IMR-90 (cell line): ENCODE measurements around the gene SPNS1. TPM values are rescaled to one million over a fixed set of nuclear protein-coding genes. Genes with fewer than 3 reads are reported as not detected.

Source experiments
- ATAC-seq: fragments of 200-7000 bp; cut with Tn5 transposase; 2 replicates; pipeline ENCODE4 v1.9.1; 2020; ENCODE audit warnings: low read depth, mild to moderate bottlenecking, moderate library complexity
- BruUV-seq: library from RNA; stranded (reverse); fragments of 400-500 nt; replicated peaks from 2 replicates; lab custom pipeline; 2021; lab: Mats Ljungman, UMichigan
- CTCF ChIA-PET: fragments of 300-600 bp; formaldehyde crosslinking; extraction: SDS; loops from one replicate; lab custom pipeline; 2021; ENCODE audit warnings: antibody characterized with exemption; lab: Yijun Ruan, JAX
- POLR2A ChIA-PET: fragments of 300-600 bp; sonication (Branson Sonifier 250); formaldehyde crosslinking; loops from one replicate; lab custom pipeline; 2022; ENCODE audit warnings: antibody characterized with exemption; ENCODE audit not compliant: unreplicated experiment; lab: Charles Lee
- DNase-seq: peaks from one replicate; pipeline ENCODE4 v3.0.0; 2013
- H2AFZ ChIP-seq: replicated peaks from 2 replicates; pipeline ENCODE3; 2013; ENCODE audit warnings: low read length, mild to moderate bottlenecking; ENCODE audit not compliant: poor library complexity
- H2AK5ac ChIP-seq: 2 replicates; pipeline ENCODE4 v1.6.1; 2013; ENCODE audit warnings: low read depth, low read length, inconsistent platforms
- H2AK9ac ChIP-seq: replicated peaks from 2 replicates; pipeline ENCODE3; 2013; ENCODE audit warnings: mild to moderate bottlenecking, low read depth, low read length, moderate library complexity; ENCODE audit not compliant: poor library complexity
- H2BK120ac ChIP-seq: 2 replicates; pipeline ENCODE4 v1.6.1; 2013; ENCODE audit warnings: low read depth, low read length, inconsistent platforms
- H2BK15ac ChIP-seq: 3 replicates; pipeline ENCODE4 v1.6.1; 2013; ENCODE audit warnings: low read depth, low read length, inconsistent platforms
- H2BK20ac ChIP-seq: 2 replicates; pipeline ENCODE4 v1.6.1; 2013; ENCODE audit warnings: low read depth, mild to moderate bottlenecking, inconsistent platforms, low read length, moderate library complexity
- H2BK5ac ChIP-seq: 2 replicates; pipeline ENCODE4 v1.6.1; 2013; ENCODE audit warnings: mild to moderate bottlenecking, low read depth, low read length, inconsistent platforms; ENCODE audit not compliant: poor library complexity, severe bottlenecking
- H3K14ac ChIP-seq: replicated peaks from 2 replicates; pipeline ENCODE4 v1.6.1; 2013; ENCODE audit warnings: low read depth, low read length, inconsistent platforms
- H3K18ac ChIP-seq: 2 replicates; pipeline ENCODE4 v1.6.1; 2013; ENCODE audit warnings: low read depth, low read length, control low read depth
- H3K23ac ChIP-seq: 2 replicates; pipeline ENCODE4 v1.6.1; 2013; ENCODE audit warnings: low read depth, low read length, inconsistent platforms
- H3K27ac ChIP-seq: 2 replicates; pipeline ENCODE4 v1.5.1; 2013; ENCODE audit warnings: mild to moderate bottlenecking, control low read depth, low read length; ENCODE audit not compliant: insufficient read depth
- H3K27me3 ChIP-seq: 2 replicates; pipeline ENCODE4 v1.6.1; 2013; ENCODE audit warnings: low read length; ENCODE audit not compliant: control insufficient read depth, insufficient read depth
- H3K36me3 ChIP-seq: 2 replicates; pipeline ENCODE4 v1.6.1; 2013; ENCODE audit warnings: low read length, mixed read lengths; ENCODE audit not compliant: control insufficient read depth, insufficient read depth
- H3K4ac ChIP-seq: 2 replicates; pipeline ENCODE4 v1.6.1; 2013; ENCODE audit warnings: low read depth, low read length, inconsistent platforms
- H3K4me1 ChIP-seq: 2 replicates; pipeline ENCODE4 v1.6.1; 2013; ENCODE audit warnings: low read length, mixed read lengths; ENCODE audit not compliant: control insufficient read depth, insufficient read depth
- H3K4me2 ChIP-seq: 2 replicates; pipeline ENCODE4 v1.6.1; 2013; ENCODE audit warnings: low read depth, mild to moderate bottlenecking, control low read depth, low read length, moderate library complexity
- H3K4me3 ChIP-seq: 2 replicates; pipeline ENCODE4 v1.5.1; 2013; ENCODE audit warnings: low read depth, mild to moderate bottlenecking, control low read depth, low read length, moderate library complexity; ENCODE audit not compliant: insufficient read depth
- H3K56ac ChIP-seq: 2 replicates; pipeline ENCODE4 v1.6.1; 2013; ENCODE audit warnings: low read length, inconsistent platforms; ENCODE audit not compliant: insufficient read depth; ENCODE audit errors: extremely low read depth
- H3K79me1 ChIP-seq, 2 experiments: 2 replicates each; pipeline ENCODE4 v1.6.1; 2013; ENCODE audit warnings: low read length in 2 of 2, inconsistent platforms in 1 of 2, low read depth in 1 of 2
- H3K9ac ChIP-seq: 2 replicates; pipeline ENCODE4 v1.6.1; 2013; ENCODE audit warnings: low read depth, low read length, control low read depth
- H3K9me1 ChIP-seq: 2 replicates; pipeline ENCODE4 v1.6.1; 2013; ENCODE audit warnings: low read length, inconsistent platforms; ENCODE audit not compliant: insufficient read depth
- H3K9me3 ChIP-seq: 2 replicates; pipeline ENCODE4 v1.6.1; 2013; ENCODE audit warnings: low read length; ENCODE audit not compliant: control insufficient read depth, insufficient read depth
- H4K20me1 ChIP-seq: 2 replicates; pipeline ENCODE4 v1.6.1; 2013; ENCODE audit warnings: low read length, inconsistent platforms; ENCODE audit not compliant: insufficient read depth
- H4K5ac ChIP-seq: 2 replicates; pipeline ENCODE4 v1.6.1; 2013; ENCODE audit warnings: mild to moderate bottlenecking, low read depth, low read length, control low read depth
- H4K8ac ChIP-seq, 2 experiments: 2 replicates each; pipeline ENCODE4 v1.6.1; 2013; ENCODE audit warnings: low read depth in 2 of 2, low read length in 2 of 2, control low read depth in 1 of 2, inconsistent platforms in 1 of 2
- H4K91ac ChIP-seq: 2 replicates; pipeline ENCODE4 v1.6.1; 2013; ENCODE audit warnings: low read depth, low read length, inconsistent platforms; ENCODE audit not compliant: insufficient read depth
- CTCF ChIP-seq: conservative IDR thresholded peaks from 2 replicates; pipeline ENCODE4 v1.5.1; 2012; ENCODE audit warnings: mild to moderate bottlenecking, low read depth, low read length, improper control_type of control experiment
- FOS ChIP-seq: fragments of 150-350 bp; IDR thresholded peaks from 2 replicates; pipeline ENCODE4 v1.6.1; 2016; ENCODE audit warnings: low read depth, low read length
- MAFK ChIP-seq: IDR thresholded peaks from 2 replicates; pipeline ENCODE4 v1.6.1; 2012; ENCODE audit warnings: low read depth, low read length, improper control_type of control experiment
- MAZ ChIP-seq: IDR thresholded peaks from 2 replicates; pipeline ENCODE4 v1.6.1; 2012; ENCODE audit warnings: low read depth, mild to moderate bottlenecking, low read length, improper control_type of control experiment, moderate library complexity, borderline replicate concordance
- NFE2L2 ChIP-seq: fragments of 150-350 bp; IDR thresholded peaks from 2 replicates; pipeline ENCODE4 v1.6.1; 2016; ENCODE audit warnings: low read depth, mild to moderate bottlenecking, low read length
- POLR2A ChIP-seq: IDR thresholded peaks from 2 replicates; pipeline ENCODE4 v1.6.1; 2012; ENCODE audit warnings: mild to moderate bottlenecking, low read depth, low read length
- RCOR1 ChIP-seq: IDR thresholded peaks from 2 replicates; pipeline ENCODE4 v1.6.1; 2012; ENCODE audit warnings: mild to moderate bottlenecking, low read length, improper control_type of control experiment; ENCODE audit not compliant: insufficient replicate concordance
- RFX5 ChIP-seq: IDR thresholded peaks from 2 replicates; pipeline ENCODE4 v1.8.0; 2012; ENCODE audit warnings: low read depth, mild to moderate bottlenecking, low read length, moderate library complexity
- SMC3 ChIP-seq: fragments of 150-350 bp; IDR thresholded peaks from 2 replicates; pipeline ENCODE4 v1.6.1; 2016; ENCODE audit warnings: low read depth, mild to moderate bottlenecking, antibody characterized with exemption, low read length, moderate library complexity
- WGBS, 2 experiments: methylation state at CpG; one replicate each; pipeline versions ENCODE4 v1.1.5 to v1.1.7; 2013; ENCODE audit warnings: missing lambda C conversion rate in 2 of 2; ENCODE audit not compliant: insufficient read length in 1 of 2; ENCODE audit errors: extremely low coverage in 2 of 2; 5-methylcytosine and 5-hydroxymethylcytosine counted together
- dilution Hi-C: fragments of 300-500 bp; cut with HindIII; formaldehyde crosslinking; loops from one replicate; pipeline ENCODE4 v1.14.3; 2018; ENCODE audit warnings: low sequenced_read_pairs; ENCODE audit not compliant: unreplicated experiment
- in situ Hi-C: fragments of 300-500 bp; cut with MboI; formaldehyde crosslinking; loops from 3 replicates; pipeline ENCODE4 v1.14.3; 2019; ENCODE audit warnings: low sequenced_read_pairs, inconsistent platforms, mixed read lengths
- intact Hi-C: fragments of 100-400 bp; cut with micrococcal nuclease; formaldehyde crosslinking; loops from 2 replicates; pipeline ENCODE4 v1.10.0; 2022
- polyA plus RNA-seq, 3 experiments: library from polyadenylated mRNA; depleted of rRNA; stranded (reverse); fragments of >200 nt; gene quantifications; 2 replicates each; pipeline ENCODE4 v1.2.3, GENCODE V29; 2012; ENCODE audit warnings: low replicate concordance in 1 of 3
- total RNA-seq: library from RNA; depleted of rRNA; stranded (reverse); fragments of >200 nt; gene quantifications from 2 replicates; pipeline ENCODE4 v1.2.3, GENCODE V29; 2012

Gene SPNS1
- total and polyA plus RNA-seq, 2 of the 4 experiments (the other 2 are of a cell fraction), result 4.7 to 37.3 TPM

- H4K20me1 ChIP-seq, result no peaks in the 10 kb centered on the region
- no peak overlapping the region for H4K5ac ChIP-seq
- dilution Hi-C loops (no loop called here), in situ Hi-C loops (no loop called here), intact Hi-C loops (no loop called here)
- no peak overlapping the region for H4K91ac ChIP-seq
- no peaks in the 10 kb centered on the region for H3K4me1 ChIP-seq
- no peak overlapping the region for H3K4me2 ChIP-seq
- no peaks in the 10 kb centered on the region for H3K9me1 ChIP-seq
- TF ChIP-seq MAZ (no peak), CTCF (no peak), FOS (no peak), RFX5 (no peak), SMC3 (no peak), POLR2A (no peak), NFE2L2 (no peak), MAFK (no peak), RCOR1 (no peak)
- H2BK15ac ChIP-seq, result no peak overlapping the region
- no peak overlapping the region for H3K9ac ChIP-seq
- H3K56ac ChIP-seq, result no peak overlapping the region
- H2BK5ac ChIP-seq, result no peak overlapping the region
- no peak overlapping the region for H4K8ac ChIP-seq
- H3K18ac ChIP-seq, result no peak overlapping the region
- H2AFZ ChIP-seq, result no peak overlapping the region
- no TSS peak for BruUV-seq
- peaks cover 0 to 11% of the 10 kb centered on the region in 2 experiments; a peak in 1 of 4 replicates for H3K79me1 ChIP-seq
- no peak overlapping the region for H3K4me3 ChIP-seq
- H2AK9ac ChIP-seq, result no peak overlapping the region
- CTCF ChIA-PET, result no interaction called here
- H3K4ac ChIP-seq, result no peak overlapping the region
- H2BK120ac ChIP-seq, result no peak overlapping the region
- DNase-seq, result no peak
- no peak overlapping the region for H2AK5ac ChIP-seq
- peaks cover 66% of the 10 kb centered on the region for H3K36me3 ChIP-seq
- H3K14ac ChIP-seq, result no peak overlapping the region
- H3K9me3 ChIP-seq, result peaks cover 5% of the 10 kb centered on the region
- WGBS, 2 experiments, result 93% methylated on average over 3 of the region's 12 CpGs; no CpG with 5 or more reads in 1 of the 2 experiments
- no peak overlapping the region for H3K23ac ChIP-seq
- ATAC-seq, result no peak
- POLR2A ChIA-PET, result no interaction called here
- H3K27me3 ChIP-seq, result no peaks in the 10 kb centered on the region
- H3K27ac ChIP-seq, result no peak overlapping the region
- no peak overlapping the region for H2BK20ac ChIP-seq
Observed at GRCh38 chr16:28984091-28984490, 9.5 kb downstream of the SPNS1 start.
